H9 (cell line): Measurements from ENCODE around the gene VAV2. TPM values are rescaled to one million over a fixed set of nuclear protein-coding genes. Genes with fewer than 3 reads are reported as not detected.

Source experiments
- DNase-seq: peaks from one replicate; pipeline ENCODE4 v3.0.0-alpha.2; 2017
- H2AFZ ChIP-seq: one replicate; pipeline ENCODE4 v1.6.1; 2013; ENCODE audit warnings: mild to moderate bottlenecking, low read length, control low read depth, moderate library complexity
- H2AK5ac ChIP-seq: 2 replicates; pipeline ENCODE4 v1.6.1; 2013; ENCODE audit warnings: low read length, control low read depth, mixed read lengths; ENCODE audit not compliant: insufficient read length
- H2BK120ac ChIP-seq: one replicate; pipeline ENCODE4 v1.6.1; 2013; ENCODE audit warnings: low read depth, mild to moderate bottlenecking, low read length, control low read depth, inconsistent platforms; ENCODE audit not compliant: poor library complexity, severe bottlenecking
- H2BK12ac ChIP-seq: 2 replicates; pipeline ENCODE4 v1.6.1; 2013; ENCODE audit warnings: low read length, control low read depth, mixed read lengths, low read depth; ENCODE audit not compliant: insufficient read length
- H2BK15ac ChIP-seq: 2 replicates; pipeline ENCODE4 v1.6.1; 2013; ENCODE audit warnings: low read depth, low read length, control low read depth
- H2BK20ac ChIP-seq: one replicate; pipeline ENCODE4 v1.6.1; 2013; ENCODE audit warnings: low read depth, mild to moderate bottlenecking, low read length, control low read depth, inconsistent platforms; ENCODE audit not compliant: poor library complexity, severe bottlenecking
- H2BK5ac ChIP-seq: 2 replicates; pipeline ENCODE4 v1.6.1; 2013; ENCODE audit warnings: low read length, control low read depth, mixed read lengths; ENCODE audit not compliant: insufficient read length
- H3K14ac ChIP-seq: 2 replicates; pipeline ENCODE4 v1.6.1; 2013; ENCODE audit warnings: low read length, control low read depth; ENCODE audit not compliant: insufficient read depth
- H3K18ac ChIP-seq: 2 replicates; pipeline ENCODE4 v1.6.1; 2013; ENCODE audit warnings: low read depth, mild to moderate bottlenecking, mixed read lengths, low read length, control low read depth; ENCODE audit not compliant: insufficient read length
- H3K23ac ChIP-seq: 2 replicates; pipeline ENCODE4 v1.6.1; 2013; ENCODE audit warnings: low read length, control low read depth, mixed read lengths, low read depth; ENCODE audit not compliant: insufficient read length
- H3K23me2 ChIP-seq: 2 replicates; pipeline ENCODE4 v1.6.1; 2013; ENCODE audit warnings: low read depth, mild to moderate bottlenecking, mixed read lengths, low read length, control low read depth; ENCODE audit not compliant: insufficient read length, poor library complexity, severe bottlenecking
- H3K27ac ChIP-seq: 2 replicates; pipeline ENCODE4 v1.5.1; 2013; ENCODE audit warnings: low read length, control low read depth, mixed read lengths, low read depth; ENCODE audit not compliant: insufficient read length
- H3K27me3 ChIP-seq: 2 replicates; pipeline ENCODE4 v1.6.1; 2013; ENCODE audit warnings: low read length, control low read depth, inconsistent platforms; ENCODE audit not compliant: insufficient read depth
- H3K4ac ChIP-seq: 2 replicates; pipeline ENCODE4 v1.6.1; 2013; ENCODE audit warnings: low read depth, mild to moderate bottlenecking, control low read depth, inconsistent platforms, low read length, moderate library complexity
- H3K4me1 ChIP-seq: 2 replicates; pipeline ENCODE4 v1.6.1; 2013; ENCODE audit warnings: low read length, control low read depth, inconsistent platforms; ENCODE audit not compliant: insufficient read depth
- H3K4me2 ChIP-seq: 2 replicates; pipeline ENCODE4 v1.6.1; 2013; ENCODE audit warnings: low read length, control low read depth, mixed read lengths; ENCODE audit not compliant: insufficient read length, insufficient read depth
- H3K56ac ChIP-seq: 2 replicates; pipeline ENCODE4 v1.6.1; 2013; ENCODE audit warnings: low read depth, mild to moderate bottlenecking, mixed read lengths, low read length, control low read depth; ENCODE audit not compliant: insufficient read length
- H3K79me1 ChIP-seq: 2 replicates; pipeline ENCODE4 v1.6.1; 2013; ENCODE audit warnings: low read depth, mild to moderate bottlenecking, moderate library complexity, low read length, control low read depth, inconsistent platforms; ENCODE audit not compliant: insufficient read depth, poor library complexity, severe bottlenecking
- H3K79me2 ChIP-seq: 2 replicates; pipeline ENCODE4 v1.6.1; 2013; ENCODE audit warnings: low read length, control low read depth, inconsistent platforms; ENCODE audit not compliant: insufficient read depth
- H3K9ac ChIP-seq: 2 replicates; pipeline ENCODE4 v1.6.1; 2013; ENCODE audit warnings: low read length, control low read depth, mixed read lengths; ENCODE audit not compliant: insufficient read length; ENCODE audit errors: extremely low read depth
- H3K9me3 ChIP-seq: one replicate; pipeline ENCODE4 v1.6.1; 2013; ENCODE audit warnings: low read depth, low read length, inconsistent platforms; ENCODE audit not compliant: control insufficient read depth
- H3T11ph ChIP-seq: one replicate; pipeline ENCODE4 v1.6.1; 2013; ENCODE audit warnings: mild to moderate bottlenecking, low read length, control low read depth, inconsistent platforms
- H4K20me1 ChIP-seq: one replicate; pipeline ENCODE4 v1.6.1; 2013; ENCODE audit not compliant: control insufficient read depth, insufficient read length, insufficient read depth
- H4K5ac ChIP-seq: 2 replicates; pipeline ENCODE4 v1.6.1; 2013; ENCODE audit warnings: low read depth, mild to moderate bottlenecking, mixed read lengths, low read length, control low read depth; ENCODE audit not compliant: insufficient read length
- H4K8ac ChIP-seq: replicated peaks from 2 replicates; pipeline ENCODE4 v1.6.1; 2013; ENCODE audit warnings: low read length, control low read depth, mixed read lengths, low read depth; ENCODE audit not compliant: insufficient read length
- H4K91ac ChIP-seq: 2 replicates; pipeline ENCODE4 v1.6.1; 2013; ENCODE audit warnings: low read depth, mild to moderate bottlenecking, moderate library complexity, mixed read lengths, low read length, control low read depth; ENCODE audit not compliant: insufficient read length
- H3K27ac Mint-ChIP-seq, 3 experiments: 2 replicates in 2 of 3; 3 replicates in 1 of 3; pipeline ENCODE4 v1.8.0; 2020 to 2021; ENCODE audit warnings: mixed read lengths in 3 of 3, mild to moderate bottlenecking in 1 of 3, moderate library complexity in 1 of 3
- H3K27me3 Mint-ChIP-seq: 2 replicates; pipeline ENCODE4 v1.8.0; 2021; ENCODE audit warnings: low read depth, mild to moderate bottlenecking, moderate library complexity, mixed read lengths
- H3K36me3 Mint-ChIP-seq, 3 experiments: 2 replicates in 2 of 3; 3 replicates in 1 of 3; pipeline ENCODE4 v1.8.0; 2020 to 2021; ENCODE audit warnings: low read depth in 3 of 3, mixed read lengths in 3 of 3; ENCODE audit not compliant: insufficient read depth in 1 of 3
- H3K4me1 Mint-ChIP-seq, 2 experiments: 2 replicates each; pipeline ENCODE4 v1.8.0; 2020; ENCODE audit warnings: mixed read lengths in 2 of 2
- H3K4me3 Mint-ChIP-seq, 2 experiments: 2 replicates in 1 of 2; 3 replicates in 1 of 2; pipeline ENCODE4 v1.8.0; 2020 to 2021; ENCODE audit warnings: mild to moderate bottlenecking in 2 of 2, mixed read lengths in 2 of 2, moderate library complexity in 1 of 2
- H3K9me3 Mint-ChIP-seq, 2 experiments: 2 replicates in 1 of 2; 3 replicates in 1 of 2; pipeline ENCODE4 v1.8.0; 2020; ENCODE audit warnings: mild to moderate bottlenecking in 2 of 2, mixed read lengths in 2 of 2, moderate library complexity in 1 of 2
- CTCF ChIP-seq: fragments of 200-600 bp; sonication (generic); conservative IDR thresholded peaks from 3 replicates; pipeline ENCODE4 v1.8.0; 2021; ENCODE audit warnings: antibody characterized with exemption, mild to moderate bottlenecking
- WGBS: extraction: QIAGEN DNeasy Blood & Tissue Kit; methylation state at CpG from one replicate; pipeline ENCODE4 v1.1.7; 2013; ENCODE audit warnings: missing lambda C conversion rate, low lambda C conversion rate, mixed read lengths; ENCODE audit not compliant: insufficient read length; ENCODE audit errors: extremely low coverage; 5-methylcytosine and 5-hydroxymethylcytosine counted together
- total RNA-seq: library from RNA; stranded (reverse); gene quantifications from 2 replicates; pipeline ENCODE4 v1.2.1, GENCODE V29; 2021

Gene VAV2
- total RNA-seq, 1 experiment from 2014 or later = 58.7 TPM

GRCh38 chr9:133996531-133997520, 4.7 kb upstream of the VAV2 start:
- Mint-ChIP-seq H3K36me3 (no peaks in the 10 kb centered on the region), H3K27ac (no peak overlapping the region), H3K27me3 (peaks cover 13% of the 10 kb centered on the region), H3K4me3 (no peak overlapping the region), H3K4me1 (peaks cover 8 to 15% of the 10 kb centered on the region in 2 experiments), H3K9me3 (no peaks in the 10 kb centered on the region)
- Histone ChIP-seq H4K20me1 (no peaks in the 10 kb centered on the region), H2AFZ (no peak overlapping the region), H2BK15ac (no peak overlapping the region), H4K8ac (no peak overlapping the region), H2BK5ac (no peak overlapping the region), H3K56ac (no peak overlapping the region), H2BK120ac (no peak overlapping the region), H3K4ac (no peak overlapping the region), H3K27ac (no peak overlapping the region), H3T11ph (no peak overlapping the region), H2BK12ac (no peak overlapping the region), H3K79me1 (no peaks in the 10 kb centered on the region), H3K9me3 (no peaks in the 10 kb centered on the region), H3K14ac (no peak overlapping the region), H3K4me2 (no peak overlapping the region), H3K23ac (no peak overlapping the region), H3K79me2 (no peaks in the 10 kb centered on the region), H3K18ac (no peak overlapping the region), H4K91ac (no peak overlapping the region), H3K27me3 (no peaks in the 10 kb centered on the region), H4K5ac (no peak overlapping the region), H2AK5ac (no peak overlapping the region), H3K9ac (no peak overlapping the region), H3K23me2 (peaks cover 8% of the 10 kb centered on the region), H3K4me1 (no peaks in the 10 kb centered on the region), H2BK20ac (no peak overlapping the region)
- TF ChIP-seq CTCF = no peak
- no peak for DNase-seq
- no CpG with 5 or more reads among the region's 24 CpGs for WGBS
